GM18951 (cell line): ENCODE data around the gene TMEM164.

ENCODE experiments used
- POLR2A ChIP-seq: IDR thresholded peaks from 4 replicates; pipeline ENCODE4 v1.6.1; 2011; ENCODE audit warnings: mild to moderate bottlenecking; ENCODE audit not compliant: insufficient read length, insufficient read depth; ENCODE audit errors: extremely low read depth
- in situ Hi-C: fragments of 300-500 bp; cut with MboI; formaldehyde crosslinking; loops from one replicate; pipeline ENCODE4 v1.12.0; 2022; ENCODE audit warnings: low sequenced_read_pairs, mixed read lengths, inconsistent platforms; ENCODE audit not compliant: unreplicated experiment

TMEM164 gene

DNA sequence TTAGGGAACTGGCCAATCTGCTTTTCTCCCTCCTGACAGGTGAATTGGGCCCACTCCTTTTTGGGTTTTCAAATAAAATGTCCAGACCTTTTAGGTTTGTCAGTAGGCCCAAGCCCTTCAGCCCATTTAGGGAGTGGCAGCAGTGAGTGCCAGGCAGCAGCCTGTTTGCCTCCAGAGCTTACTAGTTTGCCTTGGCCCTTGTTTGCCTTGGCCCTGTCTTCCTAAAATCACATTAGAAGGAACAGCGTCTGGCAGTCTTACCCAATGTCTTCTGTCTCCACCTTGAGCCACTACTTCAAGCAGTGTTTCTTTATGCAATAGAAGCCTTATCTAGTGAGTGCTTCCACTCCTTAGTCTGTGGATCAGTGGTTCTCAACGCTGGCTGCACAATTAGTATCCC lies 117.1 kb downstream of the TMEM164 start:
- no peak for TF ChIP-seq POLR2A
- in situ Hi-C loops = no loop called here

DNA sequence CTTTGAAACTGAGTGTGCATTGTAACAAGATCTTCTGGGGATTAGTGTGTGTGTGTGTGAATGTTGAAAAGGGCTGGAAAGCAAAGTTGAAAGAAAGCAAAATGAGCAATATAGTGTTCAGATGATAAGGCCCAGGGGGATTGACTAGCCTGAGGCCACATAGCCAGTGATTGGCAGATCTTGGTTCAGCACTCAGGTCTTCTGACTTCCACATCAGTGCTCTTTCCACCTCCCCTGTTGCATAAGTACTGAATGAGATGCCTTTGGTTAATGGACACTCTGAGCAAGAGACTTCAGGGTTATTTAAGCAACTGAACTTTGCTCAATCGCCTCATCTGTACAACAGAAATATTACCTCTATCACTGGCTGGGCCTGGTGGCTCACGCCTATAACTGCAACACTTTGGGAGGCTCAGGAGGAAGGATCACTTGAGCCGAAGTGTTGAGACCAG lies 120.4 kb downstream of the TMEM164 start:
- in situ Hi-C loops = no loop called here
- TF ChIP-seq POLR2A = no peak

DNA sequence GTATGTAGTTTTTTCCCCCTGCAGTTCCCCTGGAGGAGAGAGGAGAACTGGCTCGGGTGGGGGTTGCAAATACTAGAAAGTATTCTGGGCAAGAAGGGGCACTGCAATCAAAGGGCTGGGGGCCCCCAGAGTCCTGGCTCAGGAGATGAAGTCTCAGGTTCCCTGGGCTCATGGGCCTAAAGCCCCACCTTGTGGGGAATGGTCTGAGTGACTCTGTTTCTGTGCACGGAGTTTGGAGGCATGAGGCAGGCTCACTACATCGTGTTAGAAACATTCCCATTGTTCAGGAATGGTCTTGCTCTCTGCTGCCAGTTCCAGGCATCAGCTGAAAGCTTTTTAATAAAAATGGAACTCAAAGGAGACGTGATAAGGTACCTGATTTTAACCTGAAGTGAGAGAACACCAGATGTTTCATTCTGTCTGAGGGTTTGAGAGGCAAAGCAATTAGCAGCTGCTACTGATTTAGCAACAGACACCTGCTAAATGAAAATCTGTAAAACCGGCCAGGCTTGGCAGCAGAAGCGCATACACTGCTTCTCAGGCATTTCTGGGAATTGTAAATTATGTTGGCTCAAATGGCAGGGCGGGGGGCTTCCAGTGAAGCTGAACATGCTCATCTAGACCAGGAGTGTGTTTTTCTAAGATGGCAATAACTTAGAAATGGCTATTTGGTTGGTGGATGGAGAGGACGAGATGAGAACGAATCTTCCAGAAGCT lies 122.7 kb downstream of the TMEM164 start:
- in situ Hi-C loops = no loop called here
- TF ChIP-seq POLR2A = no peak

DNA sequence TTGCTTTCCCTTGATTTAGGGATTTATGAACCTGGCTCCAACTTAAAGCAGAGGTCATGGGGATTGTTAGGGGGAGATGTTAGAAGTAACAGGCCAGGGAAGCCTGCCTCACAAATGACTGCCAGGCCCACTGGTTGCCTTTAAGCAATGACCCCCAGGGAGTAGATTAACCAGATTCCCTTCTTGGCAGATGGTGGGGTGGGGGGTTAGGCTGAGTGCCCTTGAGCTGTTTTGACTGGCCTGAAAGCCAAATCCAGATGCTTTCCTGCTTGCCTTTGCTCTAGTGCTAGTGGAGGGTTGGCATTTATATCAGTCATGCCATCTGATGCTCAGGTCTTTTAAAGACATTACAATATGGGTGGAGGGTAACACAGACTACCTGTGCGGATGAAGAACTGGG lies 128.1 kb downstream of the TMEM164 start:
- in situ Hi-C loops = no loop called here
- TF ChIP-seq POLR2A = no peak

DNA sequence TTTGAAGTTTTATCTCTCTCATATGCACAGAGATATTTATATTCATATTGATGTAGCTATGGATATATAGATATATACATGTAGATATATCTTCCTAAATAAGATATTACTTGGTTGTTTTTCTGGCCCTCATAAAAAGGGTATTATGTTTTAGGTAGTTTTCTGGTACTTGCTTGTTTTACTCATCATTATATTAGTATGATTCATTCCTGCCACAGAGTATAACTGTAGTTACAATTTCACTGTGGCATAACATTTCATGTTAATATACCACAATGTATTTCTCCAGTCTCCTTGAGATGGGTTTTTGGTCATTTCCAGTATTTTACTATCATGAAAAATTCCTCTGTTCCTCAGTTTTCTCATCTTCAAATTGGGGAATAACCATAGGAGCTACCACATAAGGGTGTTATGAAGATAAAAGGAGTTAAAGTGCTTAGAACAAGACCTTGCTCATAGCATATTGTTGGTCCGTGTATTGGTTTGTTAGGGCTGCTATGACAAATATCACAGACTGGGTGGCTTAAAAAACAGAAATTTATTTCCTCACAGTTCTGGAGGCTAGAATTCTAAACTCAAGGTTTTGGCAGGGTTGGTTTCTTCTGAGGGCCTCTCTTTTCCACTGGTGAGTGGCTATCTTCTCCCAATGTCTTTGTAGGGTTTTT lies 129.7 kb downstream of the TMEM164 start:
- in situ Hi-C loops = no loop called here
- TF ChIP-seq POLR2A = no peak

- no peak for TF ChIP-seq POLR2A
- in situ Hi-C loops = no loop called here
These were observed 130.9 kb downstream of the TMEM164 start for GRCh38 chrX:110133735-110134370.

DNA sequence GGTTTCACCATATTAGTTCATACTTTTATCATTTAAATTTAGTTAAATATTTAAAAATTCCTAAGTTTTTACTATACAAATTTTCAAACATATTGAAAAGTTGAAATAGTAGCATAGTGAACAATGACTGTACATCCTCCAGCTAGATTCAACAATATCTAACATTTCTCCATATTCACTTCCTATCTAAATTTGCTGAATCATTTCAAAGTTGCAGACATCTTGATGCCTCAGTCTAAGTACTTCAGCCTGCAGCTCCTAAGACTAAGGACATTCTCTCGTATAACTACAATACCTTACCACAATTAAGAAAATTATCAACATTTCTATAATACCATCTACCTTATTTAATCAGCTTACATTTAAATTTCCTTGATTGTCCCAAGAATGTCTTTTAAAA lies 132.7 kb downstream of the TMEM164 start:
- TF ChIP-seq POLR2A = no peak
- in situ Hi-C loops = no loop called here

DNA sequence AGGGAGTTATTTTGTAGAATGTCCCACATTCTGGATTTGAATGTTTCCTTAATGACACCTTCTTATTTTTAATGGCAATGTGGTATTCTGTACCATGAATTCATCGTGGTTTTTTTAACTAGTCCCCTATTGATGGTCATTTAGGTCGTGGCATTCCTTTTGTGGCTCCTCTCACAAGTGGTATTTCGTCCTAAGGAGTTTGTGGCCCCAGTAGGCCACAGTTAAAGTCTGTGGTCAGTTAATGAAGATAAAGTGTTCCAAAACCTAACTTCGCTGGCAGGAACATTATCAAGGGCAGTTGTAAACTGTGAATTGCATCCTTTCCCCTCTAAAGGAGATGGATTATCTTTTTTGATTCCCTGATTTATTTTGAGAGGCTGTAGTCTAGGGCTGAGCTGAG lies 133.2 kb downstream of the TMEM164 start:
- in situ Hi-C loops = no loop called here
- TF ChIP-seq POLR2A = no peak

DNA sequence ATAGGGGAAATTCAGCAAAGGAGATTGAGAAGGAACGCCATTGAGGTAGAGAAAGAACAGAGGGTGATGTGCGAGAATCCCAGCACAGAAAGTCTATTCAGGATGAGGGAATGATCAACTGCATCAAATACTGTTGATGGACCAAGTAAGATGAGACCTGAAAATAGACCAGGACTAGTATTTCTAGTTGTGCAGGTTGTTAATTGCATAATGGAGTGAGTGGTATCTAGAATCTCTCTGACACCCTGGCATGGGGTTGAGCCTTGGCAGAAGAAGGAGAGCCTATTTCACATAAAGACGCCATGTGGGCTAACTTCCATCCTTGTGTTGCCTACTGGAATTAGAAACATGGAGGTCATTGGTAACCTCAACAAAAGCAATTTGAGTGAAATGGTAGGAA lies 135.6 kb downstream of the TMEM164 start:
- in situ Hi-C loops = no loop called here
- no peak for TF ChIP-seq POLR2A

- no peak for TF ChIP-seq POLR2A
- in situ Hi-C loops = no loop called here
These were observed 136.3 kb downstream of the TMEM164 start for GRCh38 chrX:110139172-110139571.

- in situ Hi-C loops = no loop called here
- no peak for TF ChIP-seq POLR2A
These were observed 139.2 kb downstream of the TMEM164 start for GRCh38 chrX:110142096-110142495.

GRCh38 chrX:110143454-110144210 lies 140.7 kb downstream of the TMEM164 start:
- no peak for TF ChIP-seq POLR2A
- in situ Hi-C loops = no loop called here

GRCh38 chrX:110145311-110145710 lies 142.4 kb downstream of the TMEM164 start:
- in situ Hi-C loops = no loop called here
- no peak for TF ChIP-seq POLR2A
